Measurements from ENCODE around the gene ASIC1.

DNA sequence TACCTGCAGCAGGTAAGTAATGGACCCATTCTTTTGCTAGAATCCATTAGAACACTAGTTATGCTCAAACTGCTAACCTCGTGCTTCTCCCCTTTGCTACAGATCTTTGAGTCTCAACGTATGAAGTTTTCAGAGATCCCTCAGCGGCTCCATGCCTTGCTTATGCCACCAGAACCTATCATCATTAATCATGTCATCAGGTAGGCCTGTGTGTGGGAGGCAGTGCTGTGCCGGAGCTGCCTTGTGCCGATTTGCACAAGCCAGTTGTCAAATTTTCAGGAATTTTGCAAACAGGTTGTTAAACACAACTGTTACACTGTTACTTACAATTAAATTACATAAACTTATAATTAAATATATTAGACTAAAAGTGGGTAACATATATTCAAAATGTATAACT is 33.0 kb downstream of the ASIC1 start:
- no peak for TF ChIP-seq CTCF (IDR thresholded peaks at IDR 0.05)
- no peak for TF ChIP-seq POLR2A (IDR thresholded peaks at IDR 0.05)
